ENCODE data around the gene S1PR2. TPM values are rescaled to one million over a fixed set of nuclear protein-coding genes. Genes with fewer than 3 reads are reported as not detected.
A peak's percentile ranks its signal among the peaks of the same experiment; 100 is the strongest.

The S1PR2 gene
- total and polyA plus RNA-seq, 7 donors, result 1.2 to 13.0 (median 7.1) TPM

- H3K27ac ChIP-seq, result peak overlapping the region; percentile 82 to 89 (median 88)
- intact Hi-C loops (cut with DNase I), result no loop called here
- no peak for DNase-seq
Observed at GRCh38 chr19:10228920-10229319, 2.2 kb downstream of the S1PR2 start.

GRCh38 chr19:10228393-10228792 lies 2.7 kb downstream of the S1PR2 start:
- intact Hi-C loops (cut with DNase I), result no loop called here
- H3K36me3 ChIP-seq, result peaks cover 0 to 13% (median 4%) of the 10 kb centered on the region in 4 donors
- peak overlapping the region; percentile 82 to 89 (median 88) for H3K27ac ChIP-seq
- H3K9me3 ChIP-seq, result no peaks in the 10 kb centered on the region
- H3K4me1 ChIP-seq, result peaks cover 2 to 36% (median 23%) of the 10 kb centered on the region in 4 donors
- peak overlapping the region in 1 of 4 donors; percentile 99 for H3K4me3 ChIP-seq
- H3K27me3 ChIP-seq, result no peaks in the 10 kb centered on the region
- DNase-seq, result no peak
- TF ChIP-seq POLR2A (IDR thresholded peaks at IDR 0.05), result no peak
- no peak for TF ChIP-seq EP300 (IDR thresholded peaks at IDR 0.05)
- TF ChIP-seq POLR2AphosphoS5 (IDR thresholded peaks at IDR 0.05), result no peak
- no peak for TF ChIP-seq CTCF (IDR thresholded peaks at IDR 0.05)
- WGBS, 2 donors, result 81% methylated on average over 5 of the region's 5 CpGs

More at GRCh38 chr19:10228920-10229319, 2.2 kb downstream of the S1PR2 start:
- Histone ChIP-seq H3K9me3 (no peaks in the 10 kb centered on the region), H3K4me1 (peaks cover 2 to 36% (median 23%) of the 10 kb centered on the region in 4 donors), H3K36me3 (peaks cover 0 to 8% (median 2%) of the 10 kb centered on the region in 4 donors), H3K4me3 (peak overlapping the region in 3 of 4 donors; percentile 88 to 99 (median 98)), H3K27me3 (no peaks in the 10 kb centered on the region)
- 28 to 37% methylated on average over 2 of the region's 2 CpGs for WGBS, 2 donors
- TF ChIP-seq EP300 (IDR thresholded peaks at IDR 0.05) (no peak), POLR2AphosphoS5 (IDR thresholded peaks at IDR 0.05) (no peak), CTCF (IDR thresholded peaks at IDR 0.05) (peak in 3 of 4 experiments; percentile 19 to 35 (median 21)), POLR2A (IDR thresholded peaks at IDR 0.05) (no peak)

- Histone ChIP-seq H3K27me3 (no peaks in the 10 kb centered on the region), H3K36me3 (peaks cover 0 to 17% (median 4%) of the 10 kb centered on the region in 4 donors), H3K4me3 (peak overlapping the region in 3 of 4 donors; percentile 6 to 17 (median 14)), H3K4me1 (peaks cover 2 to 36% (median 23%) of the 10 kb centered on the region in 4 donors), H3K27ac (peak overlapping the region; percentile 75 to 88 (median 85)), H3K9me3 (no peaks in the 10 kb centered on the region)
- intact Hi-C loops (cut with DNase I), result no loop called here
- 80 to 82% methylated on average over 28 of the region's 28 CpGs for WGBS, 2 donors
- DNase-seq, result peak; percentile 88
- TF ChIP-seq CTCF (IDR thresholded peaks at IDR 0.05), result no peak
- TF ChIP-seq POLR2A (IDR thresholded peaks at IDR 0.05), result no peak
- TF ChIP-seq EP300 (IDR thresholded peaks at IDR 0.05), result peak in 1 of 4 donors; percentile 13
- peak in 2 of 4 donors; percentile 47 to 61 for TF ChIP-seq POLR2AphosphoS5 (IDR thresholded peaks at IDR 0.05)
Observed at GRCh38 chr19:10227026-10227971, 3.8 kb downstream of the S1PR2 start.

GRCh38 chr19:10226376-10227025 lies 4.6 kb downstream of the S1PR2 start:
- no peaks in the 10 kb centered on the region for H3K9me3 ChIP-seq
- H3K4me1 ChIP-seq, result peaks cover 2 to 35% (median 22%) of the 10 kb centered on the region in 4 donors
- peak; percentile 77 to 88 (median 87) for TF ChIP-seq POLR2AphosphoS5 (IDR thresholded peaks at IDR 0.05)
- peak in 2 of 4 donors; percentile 2 to 53 for TF ChIP-seq EP300 (IDR thresholded peaks at IDR 0.05)
- TF ChIP-seq CTCF (IDR thresholded peaks at IDR 0.05), result no peak
- peak in 1 of 2 donors; percentile 6 for TF ChIP-seq POLR2A (IDR thresholded peaks at IDR 0.05)
- peak overlapping the region in 3 of 4 donors; percentile 6 to 17 (median 14) for H3K4me3 ChIP-seq
- peak; percentile 96 for DNase-seq
- intact Hi-C loops (cut with DNase I), result no loop called here
- H3K27ac ChIP-seq, result peak overlapping the region; percentile 75 to 88 (median 85)
- H3K36me3 ChIP-seq, result peaks cover 0 to 21% (median 4%) of the 10 kb centered on the region in 4 donors
- WGBS, 2 donors, result 61 to 74% methylated on average over 13 of the region's 13 CpGs
- H3K27me3 ChIP-seq, result no peaks in the 10 kb centered on the region
